Heart left ventricle (tissue), 13 donors: ENCODE results near the gene AFF3.

Experiments
- POLR2A ChIP-seq, 2 donors: fragments of 450-650 bp; IDR thresholded peaks; one replicate each; pipeline ENCODE4 v1.6.1; 2017; ENCODE audit warnings: antibody characterized with exemption in 2 of 2, mild to moderate bottlenecking in 2 of 2, moderate library complexity in 2 of 2
- TF ChIP-seq, protein P1 (sequence below), 12 donors: fragments of 200-600 bp; sonication (generic) in 4 of 12; IDR thresholded peaks; one replicate each; pipeline versions ENCODE4 v1.5.0 to v1.8.0; 2018 to 2022; ENCODE audit warnings: antibody characterized with exemption in 12 of 12, mild to moderate bottlenecking in 5 of 12
- donor health status: ischemic (EF 13 %, LVEDD 7.1; RV severe dilation, severe dysfunction).
- donor health status: DM: no; HTN: yes; CAD: no.
- donor health status: DM: no; HTN: no; CAD: no.
- donor health status: ischemic (EF 25% LVEDD 6.9; RV normal size, moderate dysfunction).
- donor health status: ischemic (EF 25% LVEDD 5.7; RV mildly dilated, moderate dysfunction).
- donor health status: ischemic (EF 35%, LVEDD 5.7; RV mildly dilated, moderate dysfunction).
- donor health status: nonischemic (EF 11% LVEDD 7.7; RV severe dilation, severe dysfunction).
- donor health status: DM: yes; HTN: yes; CAD: no.
- donor health status: PGD.
- donor health status: ischemic (EF 29% LVEDD 5.4; RV normal size, mild dysfunction).
- donor health status: nonischemic (EF 23%, LVEDD 6.1; RV moderate dilation, normal function).

DNA sequence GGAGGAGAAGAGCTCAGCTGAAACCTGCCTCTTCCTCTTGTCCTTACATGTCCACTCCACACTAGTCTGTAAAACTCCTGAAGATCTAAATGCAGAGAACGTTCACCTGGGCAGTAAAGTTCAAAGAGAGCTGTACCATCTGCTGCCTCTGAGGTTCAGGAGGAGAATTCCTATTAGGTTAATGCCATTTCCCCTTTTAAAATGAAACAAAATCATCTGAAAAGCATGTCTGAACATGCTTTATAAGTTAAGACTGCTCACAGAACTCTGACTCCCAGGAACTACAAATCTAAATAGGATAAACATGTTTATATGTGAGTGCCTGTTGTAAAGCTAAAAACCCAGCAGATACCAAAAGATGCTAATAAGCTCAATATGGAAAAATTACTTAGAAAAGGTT, 164.4 kb downstream of the AFF3 start:
- TF ChIP-seq POLR2A (IDR thresholded peaks at IDR 0.05), result no peak
- TF ChIP-seq, protein P1, sequence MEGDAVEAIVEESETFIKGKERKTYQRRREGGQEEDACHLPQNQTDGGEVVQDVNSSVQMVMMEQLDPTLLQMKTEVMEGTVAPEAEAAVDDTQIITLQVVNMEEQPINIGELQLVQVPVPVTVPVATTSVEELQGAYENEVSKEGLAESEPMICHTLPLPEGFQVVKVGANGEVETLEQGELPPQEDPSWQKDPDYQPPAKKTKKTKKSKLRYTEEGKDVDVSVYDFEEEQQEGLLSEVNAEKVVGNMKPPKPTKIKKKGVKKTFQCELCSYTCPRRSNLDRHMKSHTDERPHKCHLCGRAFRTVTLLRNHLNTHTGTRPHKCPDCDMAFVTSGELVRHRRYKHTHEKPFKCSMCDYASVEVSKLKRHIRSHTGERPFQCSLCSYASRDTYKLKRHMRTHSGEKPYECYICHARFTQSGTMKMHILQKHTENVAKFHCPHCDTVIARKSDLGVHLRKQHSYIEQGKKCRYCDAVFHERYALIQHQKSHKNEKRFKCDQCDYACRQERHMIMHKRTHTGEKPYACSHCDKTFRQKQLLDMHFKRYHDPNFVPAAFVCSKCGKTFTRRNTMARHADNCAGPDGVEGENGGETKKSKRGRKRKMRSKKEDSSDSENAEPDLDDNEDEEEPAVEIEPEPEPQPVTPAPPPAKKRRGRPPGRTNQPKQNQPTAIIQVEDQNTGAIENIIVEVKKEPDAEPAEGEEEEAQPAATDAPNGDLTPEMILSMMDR (IDR thresholded peaks at IDR 0.05), result no peak
